Measurements from ENCODE around the gene PLK2.
A peak's percentile ranks its signal among the peaks of the same experiment; 100 is the strongest.

The PLK2 gene

GRCh38 chr5:58460002-58460731 lies at the start of gene PLK2:
Gene PLK2 (minus strand): TSS chr5:58460086. CDS start chr5:58459959, 127 bp downstream.
- DNase-seq: peak; percentile 91

GRCh38 chr5:58507715-58508114 lies 47.8 kb upstream of the PLK2 start:
- no peak for DNase-seq

GRCh38 chr5:58505971-58506640 lies 46.2 kb upstream of the PLK2 start:
- no peak for DNase-seq

- DNase-seq: no peak
Measured at GRCh38 chr5:58505502-58505901, 45.6 kb upstream of the PLK2 start.

GRCh38 chr5:58504766-58505165 lies 44.9 kb upstream of the PLK2 start:
- no peak for DNase-seq

GRCh38 chr5:58503390-58504046 lies 43.6 kb upstream of the PLK2 start:
- no peak for DNase-seq

- DNase-seq: no peak
Measured at GRCh38 chr5:58501778-58502417, 42.0 kb upstream of the PLK2 start.

GRCh38 chr5:58499941-58500340 lies 40.1 kb upstream of the PLK2 start:
- no peak for DNase-seq

GRCh38 chr5:58499231-58499630 lies 39.3 kb upstream of the PLK2 start:
- DNase-seq: no peak

- DNase-seq: no peak
Measured at GRCh38 chr5:58498340-58498942, 38.6 kb upstream of the PLK2 start.

GRCh38 chr5:58497921-58498320 lies 38.0 kb upstream of the PLK2 start:
- DNase-seq: no peak

- DNase-seq: no peak
Measured at GRCh38 chr5:58497386-58497785, 37.5 kb upstream of the PLK2 start.

- DNase-seq: no peak
Measured at GRCh38 chr5:58496488-58496887, 36.6 kb upstream of the PLK2 start.

- DNase-seq: no peak
Measured at GRCh38 chr5:58493141-58493540, 33.3 kb upstream of the PLK2 start.

- no peak for DNase-seq
Measured at GRCh38 chr5:58491216-58491892, 31.5 kb upstream of the PLK2 start, which contains the start of gene GAPT. Gene GAPT (plus strand): TSS chr5:58491435. CDS start chr5:58494537, 3,102 bp downstream.

GRCh38 chr5:58490402-58491050 lies 30.6 kb upstream of the PLK2 start:
- DNase-seq: no peak

- no peak for DNase-seq
Measured at GRCh38 chr5:58486290-58486689, 26.4 kb upstream of the PLK2 start.

- DNase-seq: no peak
Measured at GRCh38 chr5:58484505-58484904, 24.6 kb upstream of the PLK2 start.

GRCh38 chr5:58482536-58482935 lies 22.6 kb upstream of the PLK2 start:
- DNase-seq: no peak

- no peak for DNase-seq
Measured at GRCh38 chr5:58481828-58482227, 21.9 kb upstream of the PLK2 start.

GRCh38 chr5:58481066-58481676 lies 21.3 kb upstream of the PLK2 start:
- DNase-seq: no peak

Data from activated naive CD4-positive, alpha-beta T cell treated with anti-CD3 and anti-CD28 coated beads, Interleukin-2, amount 50 U/mL, for 16 hours (primary cell).